Spleen (tissue), 11 donors: ENCODE measurements around the gene FAM50A. TPM values are rescaled to one million over a fixed set of nuclear protein-coding genes. Genes with fewer than 3 reads are reported as not detected.

Experiments
- DNase-seq: peaks from one replicate; pipeline ENCODE4 v3.0.0-alpha.2; 2020
- H3K27ac ChIP-seq, 8 donors: fragments of 200-600 bp; sonication (generic) in 7 of 8; 1 replicate in 4 of 8; 2 replicates in 4 of 8; pipeline versions ENCODE4 v1.5.0 to v1.8.0; 2016 to 2021; ENCODE audit warnings: inconsistent platforms in 4 of 8, mild to moderate bottlenecking in 4 of 8, moderate library complexity in 1 of 8
- H3K27me3 ChIP-seq, 7 donors: fragments of 200-600 bp; sonication (generic) in 6 of 7; replicated peaks in 1 of 7; 1 replicate in 4 of 7; 2 replicates in 3 of 7; pipeline versions ENCODE4 v1.5.0 to v1.8.0; 2016 to 2021; ENCODE audit warnings: inconsistent platforms in 3 of 7, mild to moderate bottlenecking in 1 of 7
- H3K36me3 ChIP-seq, 6 donors: fragments of 200-600 bp; sonication (generic) in 5 of 6; 1 replicate in 4 of 6; 2 replicates in 2 of 6; pipeline versions ENCODE4 v1.5.0 to v1.8.0; 2016 to 2021; ENCODE audit warnings: inconsistent platforms in 2 of 6
- H3K4me1 ChIP-seq, 6 donors: fragments of 200-600 bp; sonication (generic) in 5 of 6; 1 replicate in 3 of 6; 2 replicates in 3 of 6; pipeline versions ENCODE4 v1.5.0 to v1.8.0; 2016 to 2021; ENCODE audit warnings: inconsistent platforms in 3 of 6
- H3K4me3 ChIP-seq, 8 donors: fragments of 200-600 bp; sonication (generic) in 7 of 8; 1 replicate in 4 of 8; 2 replicates in 4 of 8; pipeline versions ENCODE4 v1.5.0 to v1.8.0; 2016 to 2021; ENCODE audit warnings: inconsistent platforms in 4 of 8, mild to moderate bottlenecking in 4 of 8, moderate library complexity in 2 of 8
- H3K9me3 ChIP-seq, 8 donors: fragments of 200-600 bp; sonication (generic) in 7 of 8; 1 replicate in 4 of 8; 2 replicates in 4 of 8; pipeline versions ENCODE4 v1.5.0 to v1.8.0; 2016 to 2021; ENCODE audit warnings: inconsistent platforms in 4 of 8
- CTCF ChIP-seq, 11 experiments: fragments of 200-600 bp in 7 of 11; fragments of 450-650 bp in 4 of 11; sonication (generic) in 4 of 11; IDR thresholded peaks in 8 of 11; conservative IDR thresholded peaks in 3 of 11; 1 replicate in 7 of 11; 2 replicates in 4 of 11; pipeline versions ENCODE4 v1.4.0 to v1.8.0; 2016 to 2021; ENCODE audit warnings: antibody characterized with exemption in 11 of 11, inconsistent platforms in 4 of 11, mild to moderate bottlenecking in 1 of 11
- POLR2A ChIP-seq, 3 donors: fragments of 450-650 bp; IDR thresholded peaks; one replicate each; pipeline ENCODE4 v1.5.1; 2017; ENCODE audit warnings: antibody characterized with exemption in 3 of 3, mild to moderate bottlenecking in 1 of 3
- POLR2AphosphoS5 ChIP-seq, 3 donors: sonication (generic); formaldehyde crosslinking; IDR thresholded peaks; one replicate each; pipeline ENCODE4 v1.5.1; 2017; ENCODE audit warnings: antibody characterized with exemption in 3 of 3
- WGBS, 5 donors: extraction: QIAGEN DNeasy Blood & Tissue Kit in 3 of 5; methylation state at CpG; one replicate each; pipeline versions ENCODE4 v1.1.5 to v1.1.7; 2013 to 2018; 5-methylcytosine and 5-hydroxymethylcytosine counted together
- intact Hi-C: fragments of 100-400 bp; cut with DNase I; formaldehyde crosslinking; loops from one replicate; pipeline ENCODE4 v1.15.0; 2023; ENCODE audit warnings: low total_unique reads
- polyA plus RNA-seq, 3 donors: library from polyadenylated mRNA; stranded (reverse); fragments of 200-250 nt; gene quantifications; one replicate each; pipeline ENCODE4 v1.2.1, GENCODE V29; 2013
- total RNA-seq, 7 donors: library from RNA; depleted of rRNA in 3 of 7; stranded (reverse); fragments of >200 nt in 3 of 7; fragmentation: NEBNext Ultra II Directional in 4 of 7; extraction: Animal tissue kit (Norgen Biotek cat#: 25700) in 4 of 7; gene quantifications; one replicate each; pipeline versions ENCODE4 v1.1.0 to v1.2.1, GENCODE V29; 2016 to 2021
- donor health status: healthy with polysubstance abuse.
- donor health status: DM: no; HTN: no; CAD: no; lungs with moderate emphysema.
- donor health status: DM: no; HTN: no; CAD: no.
- donor health status: Bipolar disorder and iron deficiency.
- donor health status: healthy.
- donor health status: DM: no; HTN: no; CAD: no.
- donor health status: DM: yes; HTN: yes; CAD: no.

The FAM50A gene
- total and polyA plus RNA-seq, 10 donors: 30.3 to 123 (median 47.9) TPM

- Histone ChIP-seq H3K4me1 (peaks cover 3 to 61% (median 26%) of the 10 kb centered on the region in 6 donors), H3K27ac (peak within 1 kb of the TSS; percentile 70 to 94 (median 90)), H3K27me3 (no peaks in the 10 kb centered on the region), H3K4me3 (peak within 1 kb of the TSS; percentile 62 to 86 (median 63)), H3K36me3 (peaks cover 0 to 20% (median 12%) of the 10 kb centered on the region in 6 donors), H3K9me3 (no peaks in the 10 kb centered on the region)
- peak; percentile 94 for DNase-seq
- intact Hi-C loops: no loop called here
- TF ChIP-seq CTCF (IDR thresholded peaks at IDR 0.05 in 8 of 11, conservative IDR thresholded peaks at IDR 0.05 in 3 of 11) (no peak), POLR2A (IDR thresholded peaks at IDR 0.05) (peak in 2 of 3 donors; percentile 26 to 51), POLR2AphosphoS5 (IDR thresholded peaks at IDR 0.05) (peak; percentile 86 to 91 (median 90))
- WGBS, 5 donors: 7 to 56% (median 22%) methylated on average over 42 to 87 of the region's 87 CpGs
Measured at GRCh38 chrX:154428176-154429171, 15.5 kb upstream of the FAM50A start, which contains the start of gene ATP6AP1. Gene ATP6AP1 (plus strand): TSS chrX:154428677. CDS start chrX:154428693, 16 bp downstream.

- H3K4me1 ChIP-seq: peaks cover 3 to 52% (median 26%) of the 10 kb centered on the region in 6 donors
- TF ChIP-seq POLR2AphosphoS5 (IDR thresholded peaks at IDR 0.05): no peak
- no peak for TF ChIP-seq CTCF (IDR thresholded peaks at IDR 0.05 in 8 of 11, conservative IDR thresholded peaks at IDR 0.05 in 3 of 11)
- no peak for TF ChIP-seq POLR2A (IDR thresholded peaks at IDR 0.05)
- H3K4me3 ChIP-seq: peak overlapping the region in 6 of 8 donors; percentile 62 to 86 (median 63)
- H3K27me3 ChIP-seq: no peaks in the 10 kb centered on the region
- peak overlapping the region in 5 of 8 donors; percentile 71 to 94 (median 92) for H3K27ac ChIP-seq
- intact Hi-C loops: no loop called here
- H3K36me3 ChIP-seq: peaks cover 0 to 33% (median 12%) of the 10 kb centered on the region in 6 donors
- no peak for DNase-seq
- 73 to 84% (median 82%) methylated on average over 2 of the region's 2 CpGs for WGBS, 5 donors
- no peaks in the 10 kb centered on the region for H3K9me3 ChIP-seq
Measured at GRCh38 chrX:154429711-154430110, 14.2 kb upstream of the FAM50A start.

- 34 to 65% (median 45%) methylated on average over 5 to 6 of the region's 6 CpGs for WGBS, 5 donors
- peaks cover 0 to 40% (median 14%) of the 10 kb centered on the region in 6 donors for H3K36me3 ChIP-seq
- no peaks in the 10 kb centered on the region for H3K9me3 ChIP-seq
- TF ChIP-seq POLR2AphosphoS5 (IDR thresholded peaks at IDR 0.05): peak in 1 of 3 donors; percentile 46
- TF ChIP-seq CTCF (IDR thresholded peaks at IDR 0.05 in 8 of 11, conservative IDR thresholded peaks at IDR 0.05 in 3 of 11): no peak
- intact Hi-C loops: no loop called here
- H3K27ac ChIP-seq: peak overlapping the region in 7 of 8 donors; percentile 27 to 94 (median 90)
- no peaks in the 10 kb centered on the region for H3K27me3 ChIP-seq
- peaks cover 3 to 51% (median 26%) of the 10 kb centered on the region in 6 donors for H3K4me1 ChIP-seq
- peak overlapping the region in 1 of 8 donors; percentile 86 for H3K4me3 ChIP-seq
- DNase-seq: no peak
Measured at GRCh38 chrX:154430479-154430878, 13.5 kb upstream of the FAM50A start.

- 28 to 64% (median 48%) methylated on average over 7 of the region's 7 CpGs for WGBS, 5 donors
- DNase-seq: no peak
- H3K4me3 ChIP-seq: peak overlapping the region in 1 of 8 donors; percentile 86
- no peaks in the 10 kb centered on the region for H3K9me3 ChIP-seq
- H3K27ac ChIP-seq: peak overlapping the region in 7 of 8 donors; percentile 27 to 94 (median 90)
- TF ChIP-seq CTCF (IDR thresholded peaks at IDR 0.05 in 8 of 11, conservative IDR thresholded peaks at IDR 0.05 in 3 of 11) (no peak), POLR2A (IDR thresholded peaks at IDR 0.05) (no peak), POLR2AphosphoS5 (IDR thresholded peaks at IDR 0.05) (no peak)
- no peaks in the 10 kb centered on the region for H3K27me3 ChIP-seq
- H3K4me1 ChIP-seq: peaks cover 3 to 55% (median 27%) of the 10 kb centered on the region in 6 donors
- H3K36me3 ChIP-seq: peaks cover 0 to 45% (median 15%) of the 10 kb centered on the region in 6 donors
- intact Hi-C loops: no loop called here
Measured at GRCh38 chrX:154430916-154431315, 13.0 kb upstream of the FAM50A start.
